HG03175 (cell line): Measurements from ENCODE around the gene SERINC3.

Experiments used
- ATAC-seq: cut with Tn5 transposase; IDR thresholded peaks from one replicate; pipeline ENCODE4 v1.9.1; 2021; ENCODE audit warnings: mild to moderate bottlenecking, moderate library complexity; ENCODE audit not compliant: unreplicated experiment

The SERINC3 gene

DNA sequence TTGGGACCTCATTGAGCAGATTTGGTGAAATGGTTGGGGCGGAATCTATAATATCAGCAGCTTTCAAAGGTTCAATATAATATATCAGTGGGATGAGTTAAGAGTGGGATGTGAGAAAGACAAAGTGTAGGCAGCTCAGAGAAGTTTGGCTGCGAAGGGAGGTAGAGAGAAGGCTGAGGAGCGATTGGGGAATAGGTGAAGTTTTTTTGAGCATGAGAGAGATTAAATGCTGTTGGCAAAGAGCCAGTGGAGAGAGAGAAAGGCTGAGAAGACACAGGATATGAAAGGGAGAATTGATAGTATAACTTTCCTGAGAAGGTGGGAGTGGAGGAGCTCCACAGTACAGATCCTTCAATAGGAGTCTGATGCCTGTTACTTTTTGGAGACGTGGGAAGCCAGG is 12.1 kb upstream of the SERINC3 start:
- ATAC-seq, result no peak

DNA sequence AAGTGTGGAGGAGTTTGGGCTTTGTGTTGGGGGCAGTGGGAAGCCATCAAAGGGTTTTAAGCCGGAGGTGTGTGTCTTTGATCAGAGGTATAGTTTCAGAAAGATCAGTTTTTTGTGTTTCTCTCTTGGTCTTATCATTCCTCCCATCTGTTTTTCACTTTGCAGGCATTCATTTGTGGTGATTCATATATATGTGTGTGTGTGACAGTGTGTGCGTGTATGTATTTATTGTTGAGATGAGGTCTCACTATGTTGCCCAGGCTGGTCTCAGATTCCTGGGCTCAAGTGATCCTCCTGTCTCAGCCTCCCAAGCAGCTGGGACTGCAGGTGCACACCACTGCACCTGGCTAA is 11.1 kb upstream of the SERINC3 start:
- no peak for ATAC-seq

DNA sequence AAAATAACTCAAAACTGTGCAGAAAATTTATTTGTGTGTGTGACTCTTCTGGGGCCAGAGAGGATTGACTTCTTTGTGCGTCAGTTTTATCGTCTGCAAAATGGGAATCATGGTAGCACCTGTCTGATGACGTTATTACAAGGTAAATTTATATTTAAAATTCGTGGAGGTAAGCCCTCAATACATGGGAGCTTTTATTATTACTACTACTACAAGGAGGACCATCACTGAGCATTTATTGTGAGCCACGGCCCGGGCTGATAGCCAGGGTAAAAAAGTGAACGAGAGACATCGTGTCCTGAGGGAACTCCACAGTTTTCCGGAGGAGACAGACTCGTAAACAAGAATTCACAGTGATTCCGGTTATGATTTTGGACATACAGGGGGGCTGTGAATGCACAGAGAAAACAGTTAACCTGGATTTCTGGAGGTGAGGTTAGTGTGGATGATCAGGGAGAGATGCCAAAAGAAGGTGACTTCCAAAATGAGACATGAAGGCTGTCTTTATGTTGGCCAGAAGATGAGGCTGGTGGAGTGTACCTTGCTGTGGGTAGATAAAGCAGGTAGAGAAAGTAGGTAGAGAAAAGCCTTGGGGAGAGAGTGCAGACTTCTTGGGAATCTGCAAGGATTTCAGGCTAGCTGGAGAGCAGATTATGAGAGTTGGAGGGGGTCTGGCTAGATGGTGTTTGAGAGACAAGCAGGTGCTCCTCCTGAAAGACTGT is 10.6 kb upstream of the SERINC3 start:
- ATAC-seq, result no peak

DNA sequence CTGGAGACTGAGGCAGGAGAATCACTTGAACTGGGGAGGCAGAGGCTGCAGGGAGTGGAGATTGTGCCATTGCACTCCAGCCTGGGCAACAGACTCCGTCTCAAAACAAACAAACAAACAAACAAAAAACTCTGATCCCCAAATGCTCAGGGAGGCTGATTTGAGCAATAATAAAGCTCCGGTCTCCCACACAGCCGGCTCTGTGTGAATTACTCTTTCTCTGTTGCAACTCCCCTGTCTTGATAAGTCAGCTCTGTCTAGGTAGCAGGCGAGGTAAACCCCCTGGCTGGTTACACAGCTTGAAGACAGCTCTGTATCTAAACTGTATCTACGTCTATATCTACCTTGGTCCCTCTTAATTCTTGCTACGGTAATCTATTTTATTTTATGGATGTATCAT is 6.4 kb upstream of the SERINC3 start:
- ATAC-seq, result no peak

DNA sequence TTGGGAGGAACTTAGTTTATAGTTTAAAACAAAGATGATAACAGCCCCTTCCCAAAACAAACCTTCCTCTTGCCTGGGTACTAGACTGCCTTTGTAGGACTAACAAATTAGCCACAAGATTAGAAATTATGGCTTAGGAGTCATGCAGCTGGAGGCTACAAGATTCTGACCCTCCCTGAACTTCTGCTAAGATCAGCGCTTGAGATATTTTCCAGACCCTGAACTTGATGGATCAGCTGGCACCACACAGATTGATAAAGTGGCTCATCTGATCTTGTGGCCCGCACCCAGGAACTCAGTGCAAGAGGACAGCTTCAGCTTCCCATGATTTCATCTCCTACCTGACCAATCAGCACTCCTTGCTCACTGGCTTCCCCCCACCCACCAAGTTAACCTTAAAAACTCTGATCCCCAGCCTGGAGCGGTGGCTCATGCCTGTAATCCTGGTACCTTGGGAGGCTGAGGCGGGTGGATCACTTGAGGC is 5.9 kb upstream of the SERINC3 start:
- no peak for ATAC-seq

DNA sequence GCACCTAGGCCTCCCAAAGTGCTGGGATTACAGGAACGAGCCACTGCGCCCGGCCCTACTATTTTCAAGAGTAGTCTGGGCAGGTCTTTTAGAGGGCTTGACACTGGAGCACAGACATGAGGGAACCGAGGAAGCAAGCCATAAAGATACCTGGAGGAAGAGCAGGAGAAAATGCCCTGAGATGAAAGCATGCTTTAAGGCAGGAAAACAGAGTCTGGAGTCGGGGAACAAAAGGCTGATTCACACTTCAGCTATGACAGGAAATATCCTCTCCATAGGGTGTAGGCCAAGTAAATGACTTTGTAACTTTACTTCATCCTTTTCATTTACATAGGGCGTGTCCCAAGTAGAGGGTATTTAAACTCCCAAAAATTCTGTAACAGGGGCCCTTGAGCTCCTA is 4.3 kb upstream of the SERINC3 start:
- no peak for ATAC-seq

DNA sequence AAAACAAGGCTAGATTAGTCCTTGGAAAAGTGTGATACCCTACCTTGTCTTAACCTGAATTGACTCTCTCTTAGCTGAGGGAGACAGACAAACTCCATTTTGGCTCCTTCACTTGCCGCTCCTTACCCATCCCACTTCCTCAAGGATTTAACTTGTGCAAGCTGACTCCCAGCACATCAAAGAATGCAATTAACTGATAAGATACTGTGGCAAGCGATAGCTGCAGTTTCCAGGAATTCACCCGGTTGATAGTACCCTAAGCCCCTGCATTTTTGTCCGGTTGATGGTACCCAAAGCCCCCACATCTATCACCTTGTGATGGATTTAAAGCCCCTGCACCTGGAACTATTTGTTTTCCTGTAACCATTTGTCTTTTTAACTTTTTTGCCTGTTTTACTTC is 1.9 kb upstream of the SERINC3 start:
- no peak for ATAC-seq

DNA sequence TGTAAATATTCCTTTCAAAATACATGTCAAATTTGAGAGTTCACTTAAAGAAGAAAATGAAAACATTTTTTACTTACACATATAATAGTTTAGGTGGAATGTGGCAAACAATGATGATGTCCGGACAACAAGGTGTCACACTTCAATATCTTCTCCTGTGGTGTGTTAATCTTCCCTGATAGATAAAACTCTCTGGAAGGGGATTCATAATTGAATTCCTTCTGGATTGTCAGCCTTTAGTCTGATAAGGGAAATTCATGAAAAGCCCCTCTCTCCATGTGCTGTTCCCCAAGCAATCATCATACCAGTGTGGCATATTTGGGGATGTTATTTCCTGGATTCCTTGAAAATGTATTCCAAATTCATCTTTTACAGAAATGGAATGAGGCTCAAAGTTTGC is 971 bp upstream of the SERINC3 start:
- ATAC-seq, result no peak

DNA sequence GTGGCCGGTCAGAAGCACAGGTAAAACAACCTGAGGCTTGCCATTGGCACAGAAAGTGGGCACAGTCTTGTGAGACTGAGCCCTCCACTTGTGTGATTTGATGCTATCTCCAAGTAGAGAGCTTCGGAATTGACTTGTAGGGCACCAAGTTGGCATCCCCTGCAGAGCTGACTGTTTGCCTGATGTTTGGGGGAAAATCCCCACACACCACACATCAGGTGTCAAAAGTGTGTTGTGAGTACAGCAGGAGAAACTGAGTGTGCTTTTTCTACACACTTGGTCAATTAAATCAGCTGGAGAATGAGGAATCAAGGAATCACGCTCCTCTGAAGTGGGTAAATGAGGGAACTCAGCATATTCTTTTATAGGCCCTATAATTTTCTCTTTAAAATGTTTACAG is 989 bp downstream of the SERINC3 start:
- ATAC-seq, result no peak

DNA sequence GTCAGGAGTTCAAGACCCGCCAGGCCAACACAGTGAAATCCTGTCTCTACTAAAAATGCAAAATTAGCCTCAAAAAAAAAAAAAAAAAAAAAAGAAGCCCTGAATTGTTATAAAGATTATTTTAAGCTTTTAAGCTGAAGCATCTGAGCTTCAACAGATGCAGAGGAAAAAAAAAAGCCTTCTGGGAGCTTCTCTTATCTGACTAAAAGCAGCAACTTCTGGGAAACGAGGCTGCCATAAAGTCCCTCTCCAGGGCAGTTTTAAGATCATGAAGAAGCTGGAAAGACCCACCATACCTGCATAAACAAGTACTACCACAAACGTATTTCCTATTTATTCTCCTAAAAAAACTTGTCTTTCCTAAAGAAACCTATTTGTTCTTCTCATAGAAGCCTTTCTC is 3.6 kb downstream of the SERINC3 start:
- ATAC-seq, result no peak

DNA sequence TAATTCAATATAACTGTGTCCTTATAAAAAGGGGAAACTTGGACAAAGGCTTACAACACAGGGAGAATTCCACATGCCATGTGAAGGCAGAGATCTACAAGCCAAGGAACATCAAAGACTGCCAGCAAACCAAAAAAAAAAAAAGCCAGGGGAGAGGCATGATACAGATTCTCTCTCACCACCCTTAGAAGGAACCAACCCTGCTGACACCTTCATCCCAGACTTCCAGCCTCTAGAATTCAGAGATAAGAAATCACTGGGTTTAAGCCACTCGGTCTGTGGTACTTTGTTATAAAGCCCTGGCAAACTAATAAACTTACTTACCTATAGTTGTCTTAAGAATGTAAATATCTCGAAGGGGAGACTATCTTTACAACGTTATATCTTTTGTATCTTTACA is 4.4 kb downstream of the SERINC3 start:
- ATAC-seq, result no peak

DNA sequence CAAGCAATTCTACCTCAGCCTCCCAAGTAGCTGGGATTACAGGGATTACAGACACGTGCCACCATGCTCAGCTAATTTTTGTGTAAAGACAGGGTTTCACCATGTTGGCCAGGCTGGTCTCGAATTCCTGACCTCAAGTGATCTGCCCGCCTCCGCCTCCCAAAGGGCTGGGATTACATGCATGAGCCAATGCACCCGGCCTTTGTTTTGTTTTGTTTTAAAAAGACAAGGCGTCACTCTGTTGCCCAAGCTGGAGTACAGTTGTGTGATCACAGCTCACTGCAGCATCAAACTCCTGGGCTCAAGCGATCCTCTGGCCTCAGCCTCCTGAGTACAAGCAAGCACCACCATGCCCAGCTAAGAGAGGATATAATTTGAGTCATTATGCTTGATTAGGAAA is 5.4 kb downstream of the SERINC3 start:
- no peak for ATAC-seq

DNA sequence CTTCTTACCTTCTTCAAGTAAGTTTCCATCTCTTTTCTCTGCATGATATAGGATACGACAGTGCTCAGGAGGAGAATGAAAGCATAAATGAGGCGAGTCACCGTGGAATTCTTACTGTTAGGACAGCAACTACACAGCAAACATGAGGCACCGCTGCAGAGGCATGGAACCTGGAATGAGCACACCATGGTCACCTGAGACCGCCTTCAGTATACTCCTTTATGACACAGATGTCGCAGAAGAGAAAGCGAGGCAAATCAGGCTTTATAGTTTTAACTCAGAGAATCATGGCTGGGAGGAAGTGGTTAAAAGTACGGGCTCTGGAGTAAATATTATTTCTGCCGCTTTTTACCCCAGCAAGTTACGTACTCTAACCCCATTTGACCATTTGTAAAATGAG is 8.0 kb downstream of the SERINC3 start:
- ATAC-seq, result no peak

DNA sequence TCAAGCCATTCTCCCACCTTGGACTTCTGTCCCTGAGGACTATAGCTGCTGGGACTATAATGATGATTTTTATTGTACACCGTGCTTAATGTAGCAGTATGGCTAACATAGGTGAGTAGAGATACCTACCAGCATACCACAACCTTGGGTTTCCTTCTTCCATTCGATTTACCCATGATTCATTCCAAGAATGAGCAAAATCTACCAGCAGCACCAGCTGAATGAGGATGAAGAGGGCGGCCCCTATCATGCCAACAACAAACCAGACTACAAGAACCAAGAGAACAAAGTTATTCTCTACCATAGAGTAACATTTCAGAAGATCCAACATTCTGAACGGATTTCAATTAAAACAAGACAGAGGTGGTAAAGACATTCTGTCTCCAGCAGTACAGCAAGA is 12.1 kb downstream of the SERINC3 start:
- ATAC-seq, result no peak

DNA sequence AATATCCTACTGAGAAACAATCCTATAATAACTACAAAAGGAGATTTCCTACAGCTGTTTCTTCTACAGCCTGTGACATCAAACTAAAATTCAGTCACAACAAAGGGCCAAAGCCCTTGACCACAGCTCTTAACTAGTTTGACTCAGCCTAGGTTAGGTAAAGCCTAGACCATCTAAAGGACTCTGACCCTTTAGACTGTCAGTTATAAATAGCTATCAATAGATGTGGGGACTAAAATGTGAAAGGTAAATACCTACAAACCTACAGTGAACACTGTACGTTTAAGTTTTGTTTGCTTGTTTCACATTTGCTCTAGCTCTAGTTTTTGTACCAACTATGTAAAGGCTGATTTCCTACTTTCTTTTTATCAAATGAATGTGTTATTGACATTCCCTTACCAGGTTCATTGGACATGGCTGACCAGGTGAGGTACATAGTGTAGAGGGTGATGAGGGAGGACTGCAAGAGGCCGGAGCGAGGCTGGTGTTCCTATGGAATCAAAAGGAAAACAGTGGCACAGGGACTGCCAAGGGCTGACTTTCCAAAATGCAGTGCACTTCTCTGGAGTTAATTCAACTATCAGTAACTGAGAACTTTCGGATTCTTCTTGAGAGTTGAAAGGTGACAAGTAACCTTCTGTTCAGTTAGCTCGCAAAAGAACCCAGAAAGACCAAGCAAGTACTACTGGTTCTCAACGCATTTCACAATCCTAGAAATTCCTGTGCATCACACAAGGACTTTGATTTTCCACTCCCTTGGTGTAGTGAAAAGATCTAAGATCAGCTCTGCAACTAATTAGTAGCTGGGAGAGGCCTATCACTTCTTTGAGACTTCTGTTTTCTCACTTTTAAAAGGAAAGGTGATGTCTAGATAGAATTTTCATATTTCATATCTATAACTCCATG is 17.2 kb downstream of the SERINC3 start:
- ATAC-seq, result no peak

DNA sequence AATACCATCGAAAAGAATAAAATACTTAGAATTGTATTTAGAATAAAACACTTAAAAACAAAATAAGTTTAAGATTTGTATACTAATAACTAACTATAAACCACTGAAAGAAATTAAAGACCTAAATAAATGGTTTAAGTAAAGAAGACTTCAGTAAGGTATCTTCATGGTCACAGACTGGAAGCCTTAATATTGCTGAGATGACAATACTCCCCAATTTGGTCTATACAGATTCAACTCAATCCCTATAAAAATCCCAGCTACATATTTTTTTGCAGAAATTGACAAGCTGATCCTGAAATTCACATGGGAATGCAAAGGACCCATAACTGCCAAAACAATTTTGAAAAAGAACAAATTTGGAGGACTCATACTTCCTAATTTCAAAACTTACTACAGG is 18.9 kb downstream of the SERINC3 start:
- ATAC-seq, result no peak

DNA sequence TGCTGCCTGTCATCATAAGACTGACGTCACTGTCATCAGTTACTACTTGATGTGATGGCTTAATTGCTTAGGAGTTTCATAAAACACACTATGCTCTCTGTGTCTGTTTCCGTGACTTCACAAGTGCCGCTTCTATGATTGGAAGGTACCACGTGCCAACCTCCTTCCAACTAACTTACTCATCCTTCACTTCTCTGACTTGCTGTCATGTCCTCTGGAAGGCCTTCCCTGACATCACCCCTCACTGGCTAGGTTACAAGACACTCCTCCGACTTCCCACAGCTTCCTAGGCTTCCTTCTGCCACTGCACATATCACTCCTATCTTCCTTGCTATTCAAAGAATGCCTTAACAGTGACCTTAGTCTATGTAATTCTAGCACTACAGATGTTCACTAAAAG is 20.4 kb downstream of the SERINC3 start:
- no peak for ATAC-seq

DNA sequence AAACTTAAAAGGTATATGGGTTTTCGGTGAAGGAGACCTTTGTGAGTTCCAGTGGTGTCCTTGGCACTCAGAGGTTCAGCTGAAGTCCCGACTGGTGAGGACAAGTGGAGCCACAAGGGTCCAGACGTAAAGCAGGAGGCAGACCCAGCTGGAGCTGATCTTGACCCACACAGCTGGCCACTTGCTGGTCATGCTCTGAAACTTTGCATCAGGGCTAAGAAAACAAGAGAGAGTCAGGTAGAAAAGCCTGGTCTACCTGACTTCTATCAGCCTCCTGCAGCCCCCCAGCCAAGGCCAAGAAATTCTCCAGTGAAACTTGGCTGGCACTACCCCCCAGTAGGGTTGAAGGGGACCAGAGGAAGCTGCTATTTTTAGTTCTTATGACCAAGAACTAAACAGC is 21.6 kb downstream of the SERINC3 start:
- no peak for ATAC-seq

DNA sequence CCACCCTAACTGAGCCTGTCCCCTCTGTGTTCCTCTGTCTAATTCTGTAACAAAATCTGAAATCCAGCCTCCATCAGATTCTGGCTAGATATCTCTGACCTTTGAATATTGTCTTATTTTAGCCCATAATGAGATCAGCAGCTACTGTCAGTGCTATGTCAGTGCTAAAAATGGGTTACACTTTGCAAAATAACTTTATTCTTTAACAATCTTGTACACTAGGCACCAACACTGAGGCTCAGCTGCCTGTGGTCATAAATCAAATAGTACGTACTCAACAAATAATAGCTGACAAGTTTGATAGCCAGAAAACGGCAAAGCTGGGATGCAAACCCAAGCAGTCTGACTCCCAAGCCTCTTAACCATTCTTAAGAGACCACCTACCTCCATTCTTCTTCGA is 24.1 kb downstream of the SERINC3 start:
- no peak for ATAC-seq

DNA sequence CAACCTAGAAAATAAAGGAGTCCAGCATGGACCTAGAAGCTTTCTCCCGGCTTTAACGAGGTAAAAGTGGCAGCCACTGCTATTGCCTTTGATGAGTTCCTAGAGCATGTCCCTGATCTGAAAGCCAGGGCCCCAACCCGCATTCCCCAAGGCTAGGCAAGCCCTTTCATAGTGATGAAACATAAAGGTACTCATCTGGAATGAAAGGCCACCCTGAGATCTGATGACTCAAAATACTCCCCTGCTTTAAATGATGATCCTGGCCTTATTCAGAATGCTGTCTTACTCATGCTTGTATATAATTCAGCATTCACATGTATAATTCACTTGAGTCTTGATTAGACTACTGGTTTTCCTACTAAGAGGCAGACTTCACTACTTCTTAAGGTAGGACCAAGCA is 24.9 kb downstream of the SERINC3 start:
- ATAC-seq, result no peak

DNA sequence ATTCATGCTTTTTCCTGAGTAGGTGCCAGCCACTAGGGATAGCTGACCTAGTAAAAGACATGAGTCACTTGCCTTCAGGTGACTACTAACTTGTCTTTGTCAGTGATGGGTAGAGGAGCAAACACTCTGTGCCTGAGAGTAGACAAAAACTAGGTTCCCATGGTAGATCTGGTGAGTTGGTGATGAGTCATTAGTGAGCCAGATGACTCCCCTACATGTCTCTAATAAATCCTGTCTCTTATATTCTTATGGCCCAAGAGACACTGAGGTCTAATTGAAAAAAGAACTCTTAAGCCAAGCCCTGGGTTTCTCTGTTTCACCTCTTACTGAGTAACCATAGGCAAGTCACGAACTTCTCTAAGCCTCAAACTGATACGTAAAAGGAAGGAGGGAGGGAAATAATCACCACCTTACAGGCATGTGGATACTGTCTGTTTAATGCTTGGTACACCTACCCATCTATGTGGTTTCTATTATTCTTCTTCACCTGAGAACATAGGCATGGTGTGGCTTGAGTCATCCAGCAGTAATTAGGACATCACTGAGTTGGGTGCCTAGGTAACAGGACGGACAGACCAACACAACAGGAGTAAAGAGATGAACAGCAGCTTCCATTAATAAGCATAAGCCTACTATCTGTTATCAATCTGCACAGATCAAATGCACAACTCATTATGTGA is 25.9 kb downstream of the SERINC3 start:
- no peak for ATAC-seq

DNA sequence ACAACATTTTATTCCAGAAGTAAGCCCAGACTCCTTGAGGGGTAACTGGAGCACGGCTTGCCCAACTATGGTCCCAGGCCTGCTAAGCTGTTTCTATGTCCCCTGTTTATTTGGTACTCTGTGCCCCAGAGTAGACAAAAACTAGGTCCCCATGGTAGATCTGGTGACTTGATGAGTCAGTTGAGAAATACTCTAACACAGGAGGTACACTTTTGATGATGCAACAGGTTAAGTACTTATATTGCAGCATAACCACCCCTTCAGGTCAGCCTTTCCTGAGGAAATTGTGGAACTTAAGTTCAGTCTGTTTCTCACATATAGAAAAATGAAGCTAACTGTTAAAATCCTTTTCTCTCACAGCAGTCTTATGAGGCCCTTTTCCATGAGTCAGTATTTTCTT is 26.6 kb downstream of the SERINC3 start:
- no peak for ATAC-seq
